Esophagus squamous epithelium (tissue), 5 donors: ENCODE data around the gene CDH11. TPM values are rescaled to one million over a fixed set of nuclear protein-coding genes. Genes with fewer than 3 reads are reported as not detected.

Experiments used
- DNase-seq: peaks from one replicate; lab custom pipeline; 2025; lab: John Stamatoyannopoulos, UW
- H3K27ac ChIP-seq, 4 donors: fragments of 200-600 bp; sonication (generic); one replicate each; pipeline ENCODE4 v1.5.1; 2016 to 2019; ENCODE audit warnings: mild to moderate bottlenecking in 1 of 4
- H3K27me3 ChIP-seq, 4 donors: fragments of 200-600 bp; sonication (generic); 1 replicate in 3 of 4; 2 replicates in 1 of 4; pipeline versions ENCODE4 v1.5.1 to v1.6.0; 2017 to 2021; ENCODE audit warnings: antibody characterized with exemption in 1 of 4
- H3K36me3 ChIP-seq, 3 donors: fragments of 200-600 bp; sonication (generic); one replicate each; pipeline ENCODE4 v1.5.1; 2016 to 2019
- H3K4me1 ChIP-seq, 3 donors: fragments of 200-600 bp; sonication (generic); one replicate each; pipeline ENCODE4 v1.5.1; 2017 to 2019
- H3K4me3 ChIP-seq, 4 donors: fragments of 200-600 bp; sonication (generic); 1 replicate in 3 of 4; 2 replicates in 1 of 4; pipeline ENCODE4 v1.5.1; 2016 to 2019; ENCODE audit warnings: mild to moderate bottlenecking in 2 of 4, moderate library complexity in 1 of 4
- H3K9me3 ChIP-seq, 3 donors: fragments of 200-600 bp; sonication (generic); one replicate each; pipeline ENCODE4 v1.5.1; 2016 to 2019
- CTCF ChIP-seq, 6 experiments: fragments of 450-650 bp in 4 of 6; fragments of 200-600 bp in 2 of 6; sonication (generic) in 2 of 6; IDR thresholded peaks; one replicate each; pipeline ENCODE4 v1.5.1; 2016 to 2019; ENCODE audit warnings: antibody characterized with exemption in 6 of 6, mild to moderate bottlenecking in 4 of 6, moderate library complexity in 4 of 6
- POLR2A ChIP-seq, 4 donors: fragments of 450-650 bp; IDR thresholded peaks; one replicate each; pipeline ENCODE4 v1.6.1; 2017; ENCODE audit warnings: antibody characterized with exemption in 4 of 4, mild to moderate bottlenecking in 4 of 4, moderate library complexity in 3 of 4
- WGBS, 2 donors: methylation state at CpG; one replicate each; pipeline ENCODE4 v1.1.5; 2018; 5-methylcytosine and 5-hydroxymethylcytosine counted together
- intact Hi-C: fragments of 100-400 bp; cut with DNase I; formaldehyde crosslinking; loops from one replicate; pipeline ENCODE4 v1.15.0; 2022
- total RNA-seq, 4 donors: library from RNA; depleted of rRNA; stranded (reverse); fragments of >200 nt; gene quantifications; one replicate each; pipeline ENCODE4 v1.1.0, GENCODE V29; 2016
- donor health status: DM: yes; HTN: yes; CAD: no.

The CDH11 gene
- total RNA-seq, 4 donors from 2014 or later: 3.4 to 17.5 (median 6.6) TPM

- intact Hi-C loops: loop anchor here (5.0 kb wide), 1 partner anchor 1148 kb away; no protein-coding TSS in a partner anchor
- H3K9me3 ChIP-seq: no peaks in the 10 kb centered on the region
- no peak for DNase-seq
- no peak for TF ChIP-seq CTCF (IDR thresholded peaks at IDR 0.05)
- TF ChIP-seq POLR2A (IDR thresholded peaks at IDR 0.05): no peak
- WGBS, 2 donors: 67 to 77% methylated on average over 2 of the region's 2 CpGs
- no peaks in the 10 kb centered on the region for H3K36me3 ChIP-seq
- H3K27me3 ChIP-seq: peaks cover 0 to 49% (median 2%) of the 10 kb centered on the region in 4 donors
- peaks cover 4 to 41% (median 9%) of the 10 kb centered on the region in 3 donors for H3K4me1 ChIP-seq
- H3K27ac ChIP-seq: no peak overlapping the region
- H3K4me3 ChIP-seq: no peak overlapping the region
These were observed 2.7 kb upstream of the CDH11 start for GRCh38 chr16:65124596-65124995.

- intact Hi-C loops: loop anchor here (5.0 kb wide), 1 partner anchor 1148 kb away; no protein-coding TSS in a partner anchor
These were observed 2.3 kb upstream of the CDH11 start for GRCh38 chr16:65124212-65124548.

GRCh38 chr16:65123396-65124211, 1.7 kb upstream of the CDH11 start:
- no peaks in the 10 kb centered on the region for H3K36me3 ChIP-seq
- peak overlapping the region; percentile 30 to 72 (median 52) for H3K4me3 ChIP-seq
- peak overlapping the region; percentile 70 to 92 (median 85) for H3K27ac ChIP-seq
- DNase-seq: no peak
- WGBS, 2 donors: 15 to 18% methylated on average over 25 to 30 of the region's 51 CpGs
- intact Hi-C loops: loop anchor here (5.0 kb wide), 1 partner anchor 1149 kb away; no protein-coding TSS in a partner anchor
- H3K27me3 ChIP-seq: peaks cover 0 to 57% (median 2%) of the 10 kb centered on the region in 4 donors
- no peak for TF ChIP-seq CTCF (IDR thresholded peaks at IDR 0.05)
- H3K9me3 ChIP-seq: no peaks in the 10 kb centered on the region
- peaks cover 4 to 47% (median 9%) of the 10 kb centered on the region in 3 donors for H3K4me1 ChIP-seq

More at GRCh38 chr16:65124212-65124548, 2.3 kb upstream of the CDH11 start:
- no peak for DNase-seq
- no peak for TF ChIP-seq POLR2A (IDR thresholded peaks at IDR 0.05)
- no peak for TF ChIP-seq CTCF (IDR thresholded peaks at IDR 0.05)
- Histone ChIP-seq H3K9me3 (no peaks in the 10 kb centered on the region), H3K27ac (peak overlapping the region in 3 of 4 donors; percentile 78 to 92 (median 92)), H3K4me1 (peaks cover 4 to 42% (median 9%) of the 10 kb centered on the region in 3 donors), H3K4me3 (peak overlapping the region in 3 of 4 donors; percentile 47 to 72 (median 58)), H3K27me3 (peaks cover 0 to 52% (median 2%) of the 10 kb centered on the region in 4 donors), H3K36me3 (no peaks in the 10 kb centered on the region)
- WGBS, 2 donors: 54 to 69% methylated on average over 7 of the region's 7 CpGs

GRCh38 chr16:65122724-65123395, 997 bp upstream of the CDH11 start:
- peak overlapping the region; percentile 30 to 72 (median 52) for H3K4me3 ChIP-seq
- H3K27me3 ChIP-seq: peaks cover 0 to 57% (median 2%) of the 10 kb centered on the region in 4 donors
- 2 to 3% methylated on average over 10 to 12 of the region's 48 CpGs for WGBS, 2 donors
- no peak for DNase-seq
- peaks cover 4 to 53% (median 10%) of the 10 kb centered on the region in 3 donors for H3K4me1 ChIP-seq
- H3K36me3 ChIP-seq: no peaks in the 10 kb centered on the region
- peak overlapping the region; percentile 70 to 92 (median 85) for H3K27ac ChIP-seq
- intact Hi-C loops: loop anchor here (5.0 kb wide), 1 partner anchor 1149 kb away; no protein-coding TSS in a partner anchor
- H3K9me3 ChIP-seq: no peaks in the 10 kb centered on the region
- TF ChIP-seq POLR2A (IDR thresholded peaks at IDR 0.05) (peak in 2 of 4 donors; percentile 43 to 51), CTCF (IDR thresholded peaks at IDR 0.05) (no peak)
